Activated CD8-positive, alpha-beta T cell treated with anti-CD3 and anti-CD28 coated beads for 36 hours (primary cell): ENCODE data around the gene MRPL28. TPM values are rescaled to one million over a fixed set of nuclear protein-coding genes. Genes with fewer than 3 reads are reported as not detected.

Experiments used
- ATAC-seq: fragments of 200-7000 bp; cut with Tn5 transposase; one replicate; pipeline ENCODE4 v1.10.0; 2021; ENCODE audit warnings: mild to moderate bottlenecking, moderate library complexity
- CTCF ChIA-PET: fragments of 350-600 bp; sonication (Branson Sonifier 250); formaldehyde crosslinking; loops from one replicate; lab custom pipeline; 2021; ENCODE audit warnings: antibody characterized with exemption; lab: Charles Lee
- POLR2A ChIA-PET: fragments of 350-600 bp; sonication (Branson Sonifier 250); formaldehyde crosslinking; loops from one replicate; lab custom pipeline; 2021; ENCODE audit warnings: antibody characterized with exemption; lab: Charles Lee
- DNase-seq: peaks from one replicate; pipeline ENCODE4 v3.0.0-alpha.2; 2020
- H3K27ac Mint-ChIP-seq: one replicate; pipeline ENCODE4 v1.8.0; 2021; ENCODE audit warnings: mild to moderate bottlenecking, mixed read lengths
- H3K27me3 Mint-ChIP-seq: one replicate; pipeline ENCODE4 v1.8.0; 2021; ENCODE audit warnings: mixed read lengths
- H3K36me3 Mint-ChIP-seq: one replicate; pipeline ENCODE4 v1.8.0; 2021; ENCODE audit warnings: low read depth, mixed read lengths
- H3K4me1 Mint-ChIP-seq: one replicate; pipeline ENCODE4 v1.8.0; 2021; ENCODE audit warnings: low read depth, mixed read lengths
- H3K4me3 Mint-ChIP-seq: one replicate; pipeline ENCODE4 v1.8.0; 2021; ENCODE audit warnings: mild to moderate bottlenecking, moderate library complexity, mixed read lengths
- H3K9me3 Mint-ChIP-seq: one replicate; pipeline ENCODE4 v1.8.0; 2021; ENCODE audit warnings: mixed read lengths
- CTCF ChIP-seq: fragments of 200-600 bp; IDR thresholded peaks from one replicate; pipeline ENCODE4 v1.8.0; 2022; ENCODE audit warnings: antibody characterized with exemption, mild to moderate bottlenecking
- intact Hi-C: fragments of 100-400 bp; cut with micrococcal nuclease; formaldehyde crosslinking; loops from one replicate; pipeline ENCODE4 v1.10.0; 2022
- total RNA-seq, 2 experiments: library from RNA; stranded (reverse); gene quantifications; one replicate each; pipeline ENCODE4 v1.2.3, GENCODE V29; 2021

The MRPL28 gene
- total RNA-seq, 2 experiments from 2014 or later, result 95.0 to 98.2 TPM

DNA sequence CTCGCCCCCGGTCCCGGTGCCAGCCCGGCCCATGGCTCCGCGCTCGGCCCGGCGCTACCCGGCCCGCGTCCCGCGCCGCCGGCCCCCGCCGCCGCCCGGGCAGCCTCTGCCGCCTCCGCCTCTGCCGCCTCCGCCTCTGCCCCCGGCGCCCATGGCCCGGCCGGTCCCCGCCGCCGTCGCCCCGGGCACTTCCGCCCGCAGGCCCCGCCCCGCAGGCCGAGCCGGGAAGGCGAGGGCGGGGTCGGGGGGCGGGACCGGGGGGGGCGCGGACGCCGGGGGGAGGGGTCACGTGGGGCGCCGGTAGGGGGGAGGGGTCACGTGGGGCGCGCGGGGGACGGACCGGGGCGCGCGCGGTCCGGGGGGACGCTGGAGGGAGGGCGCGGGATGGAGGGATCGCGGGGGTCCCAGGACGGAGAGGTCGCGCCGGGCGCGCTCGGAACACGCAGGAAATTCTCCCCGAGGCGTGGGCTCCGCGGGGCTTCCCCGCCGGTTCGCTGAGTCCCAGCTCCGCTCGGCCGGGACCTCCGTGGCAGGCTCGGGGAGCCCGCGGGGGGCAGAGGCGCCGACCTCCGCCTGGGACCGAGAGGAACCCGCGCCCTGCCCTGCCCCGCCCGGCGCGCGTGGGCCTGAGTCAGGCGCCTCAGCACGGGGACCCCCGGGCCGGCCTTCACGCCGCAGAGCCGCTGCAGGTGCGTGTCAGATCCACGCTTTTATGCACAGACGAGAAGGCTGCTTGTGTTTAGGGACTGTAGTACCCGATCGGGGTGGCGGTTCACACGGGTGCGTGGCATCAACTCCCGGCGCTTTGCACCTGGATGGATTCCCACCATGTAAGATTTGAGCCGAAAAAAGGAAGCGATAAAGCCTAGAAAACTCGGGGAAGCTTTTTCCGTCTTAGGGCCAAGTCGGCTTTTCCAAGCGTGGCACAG, 11.7 kb upstream of the MRPL28 start, which contains the start of gene PGAP6:
Gene PGAP6, minus strand, starts transcription at position 190 of the 929 bp plus-strand sequence. Its CDS starts 157 bp downstream, at position 33.
- no peaks in the 10 kb centered on the region for H3K27me3 Mint-ChIP-seq
- peaks cover 28% of the 10 kb centered on the region for H3K4me1 Mint-ChIP-seq
- peak within 1 kb of the TSS; percentile 42 for H3K27ac Mint-ChIP-seq
- no peaks in the 10 kb centered on the region for H3K36me3 Mint-ChIP-seq
- H3K4me3 Mint-ChIP-seq, result peak within 1 kb of the TSS; percentile 75
- no peaks in the 10 kb centered on the region for H3K9me3 Mint-ChIP-seq
- ChIA-PET CTCF (no interaction called here), POLR2A (interaction anchor here (1.0 to 2.3 kb wide), 5 partner anchors 10 to 153 kb away, joined by 3 to 7 read pairs (median 4); partner anchors contain the start of gene LUC7L)
- intact Hi-C loops, result no loop called here
- TF ChIP-seq CTCF, result no peak
- peak; percentile 70 for ATAC-seq
- peak; percentile 64 for DNase-seq

DNA sequence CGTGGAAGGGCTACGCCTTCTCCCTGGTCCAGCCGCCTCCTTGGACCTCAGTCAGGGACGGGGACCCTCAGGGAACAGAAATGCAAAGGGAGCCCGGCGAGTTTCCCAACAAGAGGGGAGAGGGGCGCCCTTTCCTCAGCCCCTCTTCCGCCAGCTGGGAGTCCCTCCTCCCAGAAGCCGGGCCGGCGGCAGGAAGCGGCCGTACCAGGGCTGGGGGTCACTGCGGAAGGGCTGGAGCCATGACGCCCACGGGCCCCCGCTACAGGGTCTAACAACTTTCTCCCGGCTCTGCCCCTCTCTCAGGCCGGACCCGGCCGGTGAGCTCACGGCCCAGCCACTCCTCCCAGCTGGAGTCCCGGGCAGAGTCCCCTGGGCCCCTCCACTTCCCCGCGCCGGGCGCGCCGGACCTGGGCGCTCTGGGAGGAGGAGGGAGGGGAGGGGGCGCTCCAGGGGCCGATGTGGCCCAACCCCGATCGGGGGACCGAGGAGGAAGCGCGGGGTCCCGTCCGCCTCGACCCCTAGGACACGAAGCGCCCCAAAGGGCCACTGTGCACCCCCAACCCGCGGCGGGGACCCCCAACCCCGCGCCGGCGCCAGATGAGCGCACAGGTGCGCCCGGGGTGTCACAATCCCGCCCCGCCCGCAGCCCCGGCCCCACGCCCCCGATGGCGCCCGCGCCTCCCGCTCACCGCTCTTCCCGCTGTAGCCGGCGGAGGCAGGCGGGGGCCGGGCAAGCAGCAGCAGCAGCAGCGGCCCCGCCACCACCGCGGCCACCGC, 10.9 kb upstream of the MRPL28 start:
- no peak overlapping the region for H3K27ac Mint-ChIP-seq
- CTCF ChIA-PET, result no interaction called here
- peak overlapping the region; percentile 70 for H3K4me3 Mint-ChIP-seq
- intact Hi-C loops, result no loop called here
- TF ChIP-seq CTCF, result no peak
- POLR2A ChIA-PET, result interaction anchor here (0.6 to 2.3 kb wide), 7 partner anchors 9 to 163 kb away, joined by 3 to 7 read pairs (median 3); partner anchors contain the start of gene LUC7L
- DNase-seq (no peak), ATAC-seq (peak; percentile 28)
- H3K36me3 Mint-ChIP-seq, result no peaks in the 10 kb centered on the region
- H3K9me3 Mint-ChIP-seq, result no peaks in the 10 kb centered on the region
- H3K27me3 Mint-ChIP-seq, result no peaks in the 10 kb centered on the region
- peaks cover 28% of the 10 kb centered on the region for H3K4me1 Mint-ChIP-seq

- ChIA-PET CTCF (no interaction called here), POLR2A (interaction anchor here (0.8 to 2.3 kb wide), 6 partner anchors 9 to 152 kb away, joined by 3 to 7 read pairs (median 4); partner anchors contain the start of gene LUC7L)
- peaks cover 28% of the 10 kb centered on the region for H3K4me1 Mint-ChIP-seq
- H3K36me3 Mint-ChIP-seq, result no peaks in the 10 kb centered on the region
- intact Hi-C loops, result no loop called here
- no peak for DNase-seq
- H3K9me3 Mint-ChIP-seq, result no peaks in the 10 kb centered on the region
- H3K27me3 Mint-ChIP-seq, result no peaks in the 10 kb centered on the region
- no peak overlapping the region for H3K27ac Mint-ChIP-seq
- no peak for TF ChIP-seq CTCF
- ATAC-seq, result no peak
- peak overlapping the region; percentile 70 for H3K4me3 Mint-ChIP-seq
Measured at GRCh38 chr16:380762-381011, 10.3 kb upstream of the MRPL28 start.

- no peaks in the 10 kb centered on the region for H3K9me3 Mint-ChIP-seq
- ATAC-seq (no peak), DNase-seq (peak; percentile 58)
- no peaks in the 10 kb centered on the region for H3K36me3 Mint-ChIP-seq
- peaks cover 28% of the 10 kb centered on the region for H3K4me1 Mint-ChIP-seq
- POLR2A ChIA-PET, result interaction anchor here (0.8 to 1.2 kb wide), 5 partner anchors 8 to 146 kb away, joined by 3 to 6 read pairs (median 4); no protein-coding TSS in a partner anchor
- intact Hi-C loops, result no loop called here
- H3K27ac Mint-ChIP-seq, result peak overlapping the region; percentile 71
- CTCF ChIA-PET, result no interaction called here
- H3K27me3 Mint-ChIP-seq, result no peaks in the 10 kb centered on the region
- peak overlapping the region; percentile 70 for H3K4me3 Mint-ChIP-seq
- no peak for TF ChIP-seq CTCF
Measured at GRCh38 chr16:379961-380761, 9.8 kb upstream of the MRPL28 start.
